OCI-LY1 (cell line): Measurements from ENCODE around the gene RNF17.

ENCODE experiments used
- EZH2 ChIP-seq: fragments of 200-600 bp; sonication (generic), shearing (Covaris generic); IDR thresholded peaks from 2 replicates; pipeline ENCODE4 v1.8.0; 2017; ENCODE audit warnings: borderline replicate concordance, mixed run types, mild to moderate bottlenecking, antibody characterized with exemption, low read length, moderate library complexity, mixed read lengths
- TF ChIP-seq, protein P1 (sequence below): fragments of 200-600 bp; sonication (generic), shearing (Covaris generic); IDR thresholded peaks from 2 replicates; pipeline ENCODE4 v1.5.1; 2017; ENCODE audit warnings: mild to moderate bottlenecking, antibody characterized with exemption, low read length, moderate library complexity, mixed read lengths

GRCh38 chr13:24861617-24862362 is 97.8 kb downstream of the RNF17 start:
- TF ChIP-seq, protein P1, sequence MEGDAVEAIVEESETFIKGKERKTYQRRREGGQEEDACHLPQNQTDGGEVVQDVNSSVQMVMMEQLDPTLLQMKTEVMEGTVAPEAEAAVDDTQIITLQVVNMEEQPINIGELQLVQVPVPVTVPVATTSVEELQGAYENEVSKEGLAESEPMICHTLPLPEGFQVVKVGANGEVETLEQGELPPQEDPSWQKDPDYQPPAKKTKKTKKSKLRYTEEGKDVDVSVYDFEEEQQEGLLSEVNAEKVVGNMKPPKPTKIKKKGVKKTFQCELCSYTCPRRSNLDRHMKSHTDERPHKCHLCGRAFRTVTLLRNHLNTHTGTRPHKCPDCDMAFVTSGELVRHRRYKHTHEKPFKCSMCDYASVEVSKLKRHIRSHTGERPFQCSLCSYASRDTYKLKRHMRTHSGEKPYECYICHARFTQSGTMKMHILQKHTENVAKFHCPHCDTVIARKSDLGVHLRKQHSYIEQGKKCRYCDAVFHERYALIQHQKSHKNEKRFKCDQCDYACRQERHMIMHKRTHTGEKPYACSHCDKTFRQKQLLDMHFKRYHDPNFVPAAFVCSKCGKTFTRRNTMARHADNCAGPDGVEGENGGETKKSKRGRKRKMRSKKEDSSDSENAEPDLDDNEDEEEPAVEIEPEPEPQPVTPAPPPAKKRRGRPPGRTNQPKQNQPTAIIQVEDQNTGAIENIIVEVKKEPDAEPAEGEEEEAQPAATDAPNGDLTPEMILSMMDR: no peak
- TF ChIP-seq EZH2: no peak
